ENCODE data around the gene AKNA. TPM values are rescaled to one million over a fixed set of nuclear protein-coding genes. Genes with fewer than 3 reads are reported as not detected.

Gene AKNA
- total RNA-seq, 1 experiment from 2014 or later = 29.3 TPM

DNA sequence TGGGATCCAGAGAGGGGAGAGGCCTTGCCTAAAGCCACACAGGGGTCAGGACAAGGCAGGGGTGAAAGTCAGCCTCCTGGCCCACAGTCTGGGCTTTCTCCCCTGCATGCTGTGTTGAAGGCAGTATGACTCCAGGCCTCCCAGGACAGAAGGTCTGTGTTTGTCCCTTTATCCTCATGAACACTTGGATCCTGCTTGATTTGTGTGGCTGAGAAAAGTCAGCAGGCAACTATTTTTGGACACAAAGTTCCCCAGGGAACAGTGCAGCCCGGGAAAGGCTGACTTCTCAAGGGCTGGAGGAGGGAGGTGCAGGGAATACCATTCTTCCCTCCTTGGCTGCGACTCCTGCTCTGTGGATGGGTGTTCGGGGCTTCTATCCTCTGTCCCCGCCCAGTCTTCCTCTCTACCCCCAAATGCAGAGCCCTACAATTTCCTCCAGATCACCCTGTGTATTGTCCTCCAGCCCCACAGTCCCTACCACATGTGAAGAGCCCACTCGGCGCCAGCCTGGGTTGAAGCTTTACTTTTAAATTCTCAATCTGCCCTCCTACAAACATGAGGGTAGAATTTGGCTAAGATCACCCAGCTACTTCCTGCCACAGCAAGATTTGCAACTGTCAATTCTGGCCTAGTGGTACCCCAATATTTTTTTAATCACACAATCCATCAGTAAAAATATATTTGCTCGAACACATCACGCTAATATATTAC lies 4.1 kb downstream of the AKNA start:
- no peaks in the 10 kb centered on the region; the same call in 1 of the 2 replicates for H3K27me3 Mint-ChIP-seq (ENCODE audit: low read depth)
- H3K27ac Mint-ChIP-seq = peak overlapping the region; percentile 57; the same call in 1 of the 2 replicates
- DNase-seq (ENCODE audit: low spot score) (no peak), ATAC-seq (no peak)
- ChIA-PET POLR2A (interaction anchor here (0.6 to 0.8 kb wide), 2 partner anchors 13 to 141 kb away, joined by 3 read pairs; no protein-coding TSS in a partner anchor), CTCF (interaction anchor here (1.1 to 2.3 kb wide), 7 partner anchors 9 to 67 kb away, joined by 3 to 8 read pairs (median 3); no protein-coding TSS in a partner anchor)
- no peak overlapping the region for H3K4me3 Mint-ChIP-seq
- H3K4me1 Mint-ChIP-seq = peaks cover 77% of the 10 kb centered on the region
- TF ChIP-seq ZNF232 (CRISPR knock-in tag; IDR thresholded peaks at IDR 0.05) = no peak
- TF ChIP-seq HMGA2 (CRISPR knock-in tag; IDR thresholded peaks at IDR 0.05) = no peak
- TF ChIP-seq NR1H2 (CRISPR knock-in tag; IDR thresholded peaks at IDR 0.05) = no peak
- TF ChIP-seq EMX1 (CRISPR knock-in tag; IDR thresholded peaks at IDR 0.05) = no peak
- no peak for TF ChIP-seq TCF7 (CRISPR knock-in tag; IDR thresholded peaks at IDR 0.05; ENCODE audit: low read depth)
- no peak for TF ChIP-seq JUN (CRISPR knock-in tag; IDR thresholded peaks at IDR 0.05)
- TF ChIP-seq ZNF121 (CRISPR knock-in tag; IDR thresholded peaks at IDR 0.05) = no peak
- TF ChIP-seq, protein P1, sequence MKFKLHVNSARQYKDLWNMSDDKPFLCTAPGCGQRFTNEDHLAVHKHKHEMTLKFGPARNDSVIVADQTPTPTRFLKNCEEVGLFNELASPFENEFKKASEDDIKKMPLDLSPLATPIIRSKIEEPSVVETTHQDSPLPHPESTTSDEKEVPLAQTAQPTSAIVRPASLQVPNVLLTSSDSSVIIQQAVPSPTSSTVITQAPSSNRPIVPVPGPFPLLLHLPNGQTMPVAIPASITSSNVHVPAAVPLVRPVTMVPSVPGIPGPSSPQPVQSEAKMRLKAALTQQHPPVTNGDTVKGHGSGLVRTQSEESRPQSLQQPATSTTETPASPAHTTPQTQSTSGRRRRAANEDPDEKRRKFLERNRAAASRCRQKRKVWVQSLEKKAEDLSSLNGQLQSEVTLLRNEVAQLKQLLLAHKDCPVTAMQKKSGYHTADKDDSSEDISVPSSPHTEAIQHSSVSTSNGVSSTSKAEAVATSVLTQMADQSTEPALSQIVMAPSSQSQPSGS (CRISPR knock-in tag; IDR thresholded peaks at IDR 0.05; ENCODE audit: borderline replicate concordance, low read depth) = no peak
- TF ChIP-seq SMAD4 (CRISPR knock-in tag; IDR thresholded peaks at IDR 0.05) = no peak
- H3K36me3 Mint-ChIP-seq = peaks cover 5% of the 10 kb centered on the region
- H3K9me3 Mint-ChIP-seq = no peaks in the 10 kb centered on the region

DNA sequence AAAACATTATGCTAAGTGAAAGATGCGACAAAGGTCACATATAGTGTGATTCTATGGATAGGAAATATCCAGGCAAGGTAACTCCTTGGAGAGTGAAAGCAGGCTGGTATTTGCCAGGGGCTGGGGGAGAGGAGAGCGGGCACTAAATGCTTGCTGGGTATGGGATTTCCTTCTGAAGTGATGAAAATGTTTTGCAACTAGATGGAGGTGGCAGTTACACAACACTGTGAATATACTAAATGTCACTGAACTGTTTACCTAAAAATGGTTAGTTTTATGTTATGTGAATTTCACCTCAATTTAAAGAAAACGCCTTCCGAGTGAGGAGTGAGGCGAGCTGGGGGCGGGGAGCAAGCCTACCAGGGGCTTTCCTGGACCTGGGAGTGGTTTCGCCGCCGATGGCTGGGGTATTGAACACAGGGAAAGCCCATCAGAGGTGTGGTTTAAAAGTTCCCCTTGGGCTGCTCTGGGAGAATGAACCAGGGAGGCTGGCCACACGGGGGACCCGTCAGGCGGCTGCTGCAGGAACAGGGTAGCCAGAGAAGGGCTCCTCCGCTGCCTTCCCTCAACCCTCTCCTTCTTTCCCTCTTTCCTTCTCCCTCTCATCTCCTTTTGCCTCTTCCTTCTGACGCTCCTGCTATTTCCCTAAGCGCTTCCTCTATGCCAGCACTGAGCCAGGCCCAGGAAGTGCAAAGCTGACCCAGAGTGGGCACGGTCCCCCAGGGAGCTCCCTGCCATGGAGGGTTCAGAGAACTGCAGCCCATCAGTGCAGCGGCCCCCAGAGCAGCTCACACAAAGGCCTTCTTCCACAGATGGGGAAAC lies 4.9 kb downstream of the AKNA start:
- peak; percentile 62 for DNase-seq (ENCODE audit: low spot score)
- Mint-ChIP-seq H3K9me3 (no peaks in the 10 kb centered on the region), H3K4me1 (peaks cover 75% of the 10 kb centered on the region), H3K27me3 (ENCODE audit: low read depth) (no peaks in the 10 kb centered on the region; the same call in 1 of the 2 replicates), H3K36me3 (peaks cover 9% of the 10 kb centered on the region), H3K27ac (peak overlapping the region; percentile 89), H3K4me3 (no peak overlapping the region)
- TF ChIP-seq NR2C2 (CRISPR knock-in tag; IDR thresholded peaks at IDR 0.05) (no peak), TP53 (CRISPR knock-in tag; IDR thresholded peaks at IDR 0.05) (no peak), ZNF416 (CRISPR knock-in tag; IDR thresholded peaks at IDR 0.05) (no peak), ATF1 (CRISPR knock-in tag; IDR thresholded peaks at IDR 0.05) (no peak)
- TF ChIP-seq, protein P2, sequence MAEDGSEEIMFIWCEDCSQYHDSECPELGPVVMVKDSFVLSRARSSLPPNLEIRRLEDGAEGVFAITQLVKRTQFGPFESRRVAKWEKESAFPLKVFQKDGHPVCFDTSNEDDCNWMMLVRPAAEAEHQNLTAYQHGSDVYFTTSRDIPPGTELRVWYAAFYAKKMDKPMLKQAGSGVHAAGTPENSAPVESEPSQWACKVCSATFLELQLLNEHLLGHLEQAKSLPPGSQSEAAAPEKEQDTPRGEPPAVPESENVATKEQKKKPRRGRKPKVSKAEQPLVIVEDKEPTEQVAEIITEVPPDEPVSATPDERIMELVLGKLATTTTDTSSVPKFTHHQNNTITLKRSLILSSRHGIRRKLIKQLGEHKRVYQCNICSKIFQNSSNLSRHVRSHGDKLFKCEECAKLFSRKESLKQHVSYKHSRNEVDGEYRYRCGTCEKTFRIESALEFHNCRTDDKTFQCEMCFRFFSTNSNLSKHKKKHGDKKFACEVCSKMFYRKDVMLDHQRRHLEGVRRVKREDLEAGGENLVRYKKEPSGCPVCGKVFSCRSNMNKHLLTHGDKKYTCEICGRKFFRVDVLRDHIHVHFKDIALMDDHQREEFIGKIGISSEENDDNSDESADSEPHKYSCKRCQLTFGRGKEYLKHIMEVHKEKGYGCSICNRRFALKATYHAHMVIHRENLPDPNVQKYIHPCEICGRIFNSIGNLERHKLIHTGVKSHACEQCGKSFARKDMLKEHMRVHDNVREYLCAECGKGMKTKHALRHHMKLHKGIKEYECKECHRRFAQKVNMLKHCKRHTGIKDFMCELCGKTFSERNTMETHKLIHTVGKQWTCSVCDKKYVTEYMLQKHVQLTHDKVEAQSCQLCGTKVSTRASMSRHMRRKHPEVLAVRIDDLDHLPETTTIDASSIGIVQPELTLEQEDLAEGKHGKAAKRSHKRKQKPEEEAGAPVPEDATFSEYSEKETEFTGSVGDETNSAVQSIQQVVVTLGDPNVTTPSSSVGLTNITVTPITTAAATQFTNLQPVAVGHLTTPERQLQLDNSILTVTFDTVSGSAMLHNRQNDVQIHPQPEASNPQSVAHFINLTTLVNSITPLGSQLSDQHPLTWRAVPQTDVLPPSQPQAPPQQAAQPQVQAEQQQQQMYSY (CRISPR knock-in tag; IDR thresholded peaks at IDR 0.05) = no peak
- TF ChIP-seq, protein P3, sequence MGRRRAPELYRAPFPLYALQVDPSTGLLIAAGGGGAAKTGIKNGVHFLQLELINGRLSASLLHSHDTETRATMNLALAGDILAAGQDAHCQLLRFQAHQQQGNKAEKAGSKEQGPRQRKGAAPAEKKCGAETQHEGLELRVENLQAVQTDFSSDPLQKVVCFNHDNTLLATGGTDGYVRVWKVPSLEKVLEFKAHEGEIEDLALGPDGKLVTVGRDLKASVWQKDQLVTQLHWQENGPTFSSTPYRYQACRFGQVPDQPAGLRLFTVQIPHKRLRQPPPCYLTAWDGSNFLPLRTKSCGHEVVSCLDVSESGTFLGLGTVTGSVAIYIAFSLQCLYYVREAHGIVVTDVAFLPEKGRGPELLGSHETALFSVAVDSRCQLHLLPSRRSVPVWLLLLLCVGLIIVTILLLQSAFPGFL (CRISPR knock-in tag; IDR thresholded peaks at IDR 0.05; ENCODE audit: borderline replicate concordance) = no peak
- TF ChIP-seq, protein P4, sequence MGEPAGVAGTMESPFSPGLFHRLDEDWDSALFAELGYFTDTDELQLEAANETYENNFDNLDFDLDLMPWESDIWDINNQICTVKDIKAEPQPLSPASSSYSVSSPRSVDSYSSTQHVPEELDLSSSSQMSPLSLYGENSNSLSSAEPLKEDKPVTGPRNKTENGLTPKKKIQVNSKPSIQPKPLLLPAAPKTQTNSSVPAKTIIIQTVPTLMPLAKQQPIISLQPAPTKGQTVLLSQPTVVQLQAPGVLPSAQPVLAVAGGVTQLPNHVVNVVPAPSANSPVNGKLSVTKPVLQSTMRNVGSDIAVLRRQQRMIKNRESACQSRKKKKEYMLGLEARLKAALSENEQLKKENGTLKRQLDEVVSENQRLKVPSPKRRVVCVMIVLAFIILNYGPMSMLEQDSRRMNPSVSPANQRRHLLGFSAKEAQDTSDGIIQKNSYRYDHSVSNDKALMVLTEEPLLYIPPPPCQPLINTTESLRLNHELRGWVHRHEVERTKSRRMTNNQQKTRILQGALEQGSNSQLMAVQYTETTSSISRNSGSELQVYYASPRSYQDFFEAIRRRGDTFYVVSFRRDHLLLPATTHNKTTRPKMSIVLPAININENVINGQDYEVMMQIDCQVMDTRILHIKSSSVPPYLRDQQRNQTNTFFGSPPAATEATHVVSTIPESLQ (CRISPR knock-in tag; IDR thresholded peaks at IDR 0.05) = no peak
- ChIA-PET CTCF (interaction anchor here (0.9 to 2.3 kb wide), 8 partner anchors 8 to 270 kb away, joined by 3 to 8 read pairs (median 3); no protein-coding TSS in a partner anchor), POLR2A (interaction anchor here (0.6 kb wide), 1 partner anchor 141 kb away, joined by 3 read pairs; no protein-coding TSS in a partner anchor)
- ATAC-seq = peak; percentile 69
